Stimulated activated CD4-positive, alpha-beta T cell treated with anti-CD3 and anti-CD28 coated beads, Interleukin-1b, Interleukin-23, amount 100 ng/mL, for 4 hours (primary cell): ENCODE measurements around the gene ZNF268.
"Not testable (repeated sequence)": the region's sequence is repeated elsewhere in the genome, so short reads cannot be mapped to it uniquely, and the experiment has no call there.

Experiments
- DNase-seq, 2 donors: peaks; one replicate each; pipeline ENCODE4 v3.0.0-alpha.2; 2020; ENCODE audit warnings: low read depth in 2 of 2

The ZNF268 gene

GRCh38 chr12:133227281-133227852, 46.1 kb downstream of the ZNF268 start:
- no peak for DNase-seq

GRCh38 chr12:133231001-133231400, 49.7 kb downstream of the ZNF268 start:
- no peak for DNase-seq

DNA sequence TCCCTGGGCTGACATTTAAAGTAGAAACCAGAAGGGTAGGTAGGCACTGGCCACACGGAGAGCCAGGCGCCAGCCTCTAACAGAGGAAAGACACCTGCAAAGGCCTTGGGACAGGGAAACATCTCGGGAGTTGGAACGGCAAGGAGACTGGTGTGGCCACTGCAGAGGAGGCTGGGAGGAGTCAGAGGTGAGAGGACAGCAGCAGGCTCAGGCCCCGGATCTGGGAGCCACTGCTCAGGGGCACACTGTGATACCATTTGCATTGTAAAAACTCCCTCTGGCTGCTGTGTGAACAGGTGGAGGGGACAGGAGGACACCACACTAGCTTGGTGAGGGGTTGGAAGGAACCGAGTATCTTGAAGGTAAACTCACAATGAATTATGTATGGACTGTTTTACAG, 51.7 kb downstream of the ZNF268 start:
- no peak for DNase-seq

GRCh38 chr12:133233993-133234564, 52.8 kb downstream of the ZNF268 start:
- no peak for DNase-seq

- no peak for DNase-seq
These were observed 53.7 kb downstream of the ZNF268 start for GRCh38 chr12:133234971-133235370.

GRCh38 chr12:133235401-133236112, 54.3 kb downstream of the ZNF268 start, which contains the start of gene ANHX:
Gene ANHX, minus strand, starts transcription at chr12:133235877. Its CDS starts 1,521 bp downstream, at chr12:133234356.
- DNase-seq, result no peak

GRCh38 chr12:133236144-133236543, 54.8 kb downstream of the ZNF268 start:
- no peak for DNase-seq

DNA sequence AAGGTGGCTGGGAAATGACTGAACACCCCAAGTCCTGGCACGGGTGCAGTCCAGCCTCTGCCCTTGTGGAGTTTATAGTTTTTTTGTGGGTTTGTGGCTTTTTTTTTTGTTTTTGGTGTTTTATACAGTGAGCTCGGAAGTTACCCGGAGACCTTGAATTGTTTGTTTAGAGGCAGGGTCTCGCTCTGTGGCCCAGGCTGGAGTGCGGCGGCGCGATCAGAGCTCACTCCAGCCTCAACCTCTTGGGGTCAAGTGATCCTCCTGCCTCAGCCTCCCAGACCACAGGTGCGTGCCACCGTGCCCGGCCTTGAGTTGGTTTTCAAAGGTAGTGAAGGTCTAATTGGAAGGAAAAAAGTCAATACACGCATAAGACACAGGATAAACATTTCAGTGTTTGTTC, 55.3 kb downstream of the ZNF268 start:
- DNase-seq, result no peak

- DNase-seq, result no peak
These were observed 70.4 kb downstream of the ZNF268 start for GRCh38 chr12:133251732-133252131.

DNA sequence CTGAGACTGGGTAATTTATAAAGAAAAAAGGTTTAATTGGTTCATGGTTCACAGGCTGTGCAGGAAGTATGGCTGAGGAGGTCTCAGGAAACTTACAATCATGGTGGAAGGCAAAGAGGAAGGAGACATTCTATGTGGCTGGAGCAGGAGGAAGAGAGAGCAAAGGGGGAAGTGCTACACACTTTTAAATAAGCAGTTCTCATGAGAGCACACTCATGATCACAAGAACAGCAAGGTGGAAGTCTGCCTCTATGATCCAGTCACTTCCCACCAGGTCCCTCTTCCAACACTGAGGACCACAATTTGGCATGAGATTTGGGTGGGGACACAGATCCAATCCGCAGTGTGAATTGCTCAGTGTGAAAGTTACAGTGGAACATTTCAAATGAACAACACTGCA, 74.5 kb downstream of the ZNF268 start:
- DNase-seq, result not testable (repeated sequence)

DNA sequence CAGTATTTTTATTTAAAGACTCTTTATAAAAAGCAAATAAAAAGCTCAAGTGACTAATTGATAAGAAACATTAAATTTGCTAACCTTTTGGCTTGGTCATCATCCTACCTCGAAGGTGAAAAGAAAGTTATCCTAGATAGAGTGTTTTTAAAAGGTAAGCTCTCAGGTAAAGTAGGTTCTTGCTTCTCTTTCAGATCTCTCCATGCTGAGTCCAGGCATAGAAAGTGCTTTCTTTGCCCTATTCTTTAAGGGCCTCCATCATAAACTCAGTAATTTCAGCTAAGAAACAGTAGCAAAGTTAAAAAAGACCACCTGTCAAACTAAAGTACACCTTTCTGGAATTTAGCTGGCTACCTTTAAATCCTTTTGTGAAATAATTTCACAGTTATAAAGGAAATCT, 75.0 kb downstream of the ZNF268 start:
- DNase-seq, result no peak

DNA sequence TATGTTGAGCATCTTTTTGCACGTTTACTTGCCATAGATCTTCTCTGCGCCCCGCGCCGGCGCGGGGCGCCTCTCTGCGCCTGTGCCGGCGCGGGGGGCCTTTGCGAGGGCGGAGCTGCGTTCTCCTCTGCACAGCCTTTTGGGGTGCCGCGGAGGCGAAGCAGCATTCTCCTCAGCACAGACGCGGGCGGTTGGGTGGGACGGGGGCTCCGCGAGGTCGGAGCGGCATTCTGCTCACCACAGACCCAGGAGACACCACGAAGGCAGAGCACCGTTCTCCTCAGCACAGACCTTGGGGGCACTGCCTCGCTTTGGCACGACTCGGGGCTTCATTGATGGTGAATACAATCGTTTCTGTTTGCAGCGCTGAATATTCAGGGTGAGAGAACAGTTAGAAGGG, 82.9 kb downstream of the ZNF268 start:
- DNase-seq, result no peak
